Fibroblast of lung (primary cell): Measurements from ENCODE around the gene CHST11.

Experiments used
- EZH2 ChIP-seq: IDR thresholded peaks from 2 replicates; pipeline ENCODE4 v1.5.1; 2012; ENCODE audit warnings: low read length, control low read depth, mild to moderate bottlenecking; ENCODE audit errors: missing control alignments
- TF ChIP-seq, protein P1 (sequence below), 2 donors: IDR thresholded peaks in 1 of 2; conservative IDR thresholded peaks in 1 of 2; 1 replicate in 1 of 2; 2 replicates in 1 of 2; pipeline ENCODE4 v1.5.1; 2011 to 2012; ENCODE audit warnings: low read length in 2 of 2, control low read depth in 1 of 2, inconsistent platforms in 1 of 2, low read depth in 1 of 2, mild to moderate bottlenecking in 1 of 2

DNA sequence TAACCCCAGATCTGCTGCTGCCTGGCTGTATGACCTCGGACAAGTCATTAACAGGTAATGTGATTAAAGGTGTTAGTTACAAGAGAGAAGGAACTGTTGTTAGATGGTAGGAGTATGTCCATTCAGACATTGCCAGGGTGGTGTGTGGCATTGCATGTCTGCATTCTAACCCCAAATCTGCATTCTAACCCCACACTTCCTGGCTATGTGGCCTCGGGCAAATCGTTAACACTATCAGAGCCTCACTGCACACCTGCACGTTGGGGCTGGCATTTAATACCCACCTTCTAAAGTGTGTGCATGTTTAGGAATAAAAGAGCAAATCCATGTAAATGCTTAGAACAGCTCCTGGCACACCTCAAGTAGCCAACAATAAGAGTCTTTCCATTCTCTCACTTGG is 46.4 kb downstream of the CHST11 start:
- TF ChIP-seq, protein P1, sequence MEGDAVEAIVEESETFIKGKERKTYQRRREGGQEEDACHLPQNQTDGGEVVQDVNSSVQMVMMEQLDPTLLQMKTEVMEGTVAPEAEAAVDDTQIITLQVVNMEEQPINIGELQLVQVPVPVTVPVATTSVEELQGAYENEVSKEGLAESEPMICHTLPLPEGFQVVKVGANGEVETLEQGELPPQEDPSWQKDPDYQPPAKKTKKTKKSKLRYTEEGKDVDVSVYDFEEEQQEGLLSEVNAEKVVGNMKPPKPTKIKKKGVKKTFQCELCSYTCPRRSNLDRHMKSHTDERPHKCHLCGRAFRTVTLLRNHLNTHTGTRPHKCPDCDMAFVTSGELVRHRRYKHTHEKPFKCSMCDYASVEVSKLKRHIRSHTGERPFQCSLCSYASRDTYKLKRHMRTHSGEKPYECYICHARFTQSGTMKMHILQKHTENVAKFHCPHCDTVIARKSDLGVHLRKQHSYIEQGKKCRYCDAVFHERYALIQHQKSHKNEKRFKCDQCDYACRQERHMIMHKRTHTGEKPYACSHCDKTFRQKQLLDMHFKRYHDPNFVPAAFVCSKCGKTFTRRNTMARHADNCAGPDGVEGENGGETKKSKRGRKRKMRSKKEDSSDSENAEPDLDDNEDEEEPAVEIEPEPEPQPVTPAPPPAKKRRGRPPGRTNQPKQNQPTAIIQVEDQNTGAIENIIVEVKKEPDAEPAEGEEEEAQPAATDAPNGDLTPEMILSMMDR (conservative IDR thresholded peaks at IDR 0.05 in 1 of 2, IDR thresholded peaks at IDR 0.05 in 1 of 2; ENCODE audit: low read depth in 1 of 2, low read length in 2 of 2): no peak
- no peak for TF ChIP-seq EZH2
